ENCODE measurements around the gene ZNF148.

Gene ZNF148

DNA sequence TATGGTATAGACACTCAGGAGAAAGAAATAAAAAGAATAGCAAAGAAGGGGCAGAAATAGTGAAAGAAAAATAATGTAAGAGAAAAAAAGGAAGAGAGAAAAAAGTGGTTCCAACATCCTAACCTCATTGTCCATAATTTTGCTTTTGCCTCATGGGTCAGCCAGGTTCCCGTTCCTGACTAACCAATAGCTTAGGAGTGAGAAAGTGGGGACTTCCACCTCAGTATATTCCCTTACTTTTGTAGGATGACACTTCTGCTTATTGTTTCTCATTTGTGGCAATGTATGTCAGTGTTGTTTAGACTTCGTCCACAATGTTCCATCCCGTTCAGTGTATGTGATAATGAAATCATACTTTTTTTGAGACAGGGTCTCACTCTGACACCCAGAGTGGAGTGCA is 153.3 kb downstream of the ZNF148 start:
- TF ChIP-seq, protein P1, sequence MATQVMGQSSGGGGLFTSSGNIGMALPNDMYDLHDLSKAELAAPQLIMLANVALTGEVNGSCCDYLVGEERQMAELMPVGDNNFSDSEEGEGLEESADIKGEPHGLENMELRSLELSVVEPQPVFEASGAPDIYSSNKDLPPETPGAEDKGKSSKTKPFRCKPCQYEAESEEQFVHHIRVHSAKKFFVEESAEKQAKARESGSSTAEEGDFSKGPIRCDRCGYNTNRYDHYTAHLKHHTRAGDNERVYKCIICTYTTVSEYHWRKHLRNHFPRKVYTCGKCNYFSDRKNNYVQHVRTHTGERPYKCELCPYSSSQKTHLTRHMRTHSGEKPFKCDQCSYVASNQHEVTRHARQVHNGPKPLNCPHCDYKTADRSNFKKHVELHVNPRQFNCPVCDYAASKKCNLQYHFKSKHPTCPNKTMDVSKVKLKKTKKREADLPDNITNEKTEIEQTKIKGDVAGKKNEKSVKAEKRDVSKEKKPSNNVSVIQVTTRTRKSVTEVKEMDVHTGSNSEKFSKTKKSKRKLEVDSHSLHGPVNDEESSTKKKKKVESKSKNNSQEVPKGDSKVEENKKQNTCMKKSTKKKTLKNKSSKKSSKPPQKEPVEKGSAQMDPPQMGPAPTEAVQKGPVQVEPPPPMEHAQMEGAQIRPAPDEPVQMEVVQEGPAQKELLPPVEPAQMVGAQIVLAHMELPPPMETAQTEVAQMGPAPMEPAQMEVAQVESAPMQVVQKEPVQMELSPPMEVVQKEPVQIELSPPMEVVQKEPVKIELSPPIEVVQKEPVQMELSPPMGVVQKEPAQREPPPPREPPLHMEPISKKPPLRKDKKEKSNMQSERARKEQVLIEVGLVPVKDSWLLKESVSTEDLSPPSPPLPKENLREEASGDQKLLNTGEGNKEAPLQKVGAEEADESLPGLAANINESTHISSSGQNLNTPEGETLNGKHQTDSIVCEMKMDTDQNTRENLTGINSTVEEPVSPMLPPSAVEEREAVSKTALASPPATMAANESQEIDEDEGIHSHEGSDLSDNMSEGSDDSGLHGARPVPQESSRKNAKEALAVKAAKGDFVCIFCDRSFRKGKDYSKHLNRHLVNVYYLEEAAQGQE (IDR thresholded peaks at IDR 0.05; ENCODE audit: low read depth), result no peak
- TF ChIP-seq YY1 (IDR thresholded peaks at IDR 0.05; ENCODE audit: low read depth), result no peak
- no peak for TF ChIP-seq ZBTB7A (IDR thresholded peaks at IDR 0.05; ENCODE audit: low read depth)
- no peak for TF ChIP-seq CEBPB (IDR thresholded peaks at IDR 0.05)
- no peak for TF ChIP-seq TCF12 (IDR thresholded peaks at IDR 0.05; ENCODE audit: low read depth)
- no peak for TF ChIP-seq FOXM1 (IDR thresholded peaks at IDR 0.05; ENCODE audit: borderline replicate concordance, low read depth)
- no peak for TF ChIP-seq CREB1 (IDR thresholded peaks at IDR 0.05; ENCODE audit: low read depth)
- TF ChIP-seq, protein P2, sequence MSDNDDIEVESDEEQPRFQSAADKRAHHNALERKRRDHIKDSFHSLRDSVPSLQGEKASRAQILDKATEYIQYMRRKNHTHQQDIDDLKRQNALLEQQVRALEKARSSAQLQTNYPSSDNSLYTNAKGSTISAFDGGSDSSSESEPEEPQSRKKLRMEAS (IDR thresholded peaks at IDR 0.05), result no peak
- no peak for TF ChIP-seq EP300 (IDR thresholded peaks at IDR 0.05; ENCODE audit: borderline replicate concordance)
- TF ChIP-seq NFIC (IDR thresholded peaks at IDR 0.05), result no peak
- no peak for TF ChIP-seq RAD21 (IDR thresholded peaks at IDR 0.05; ENCODE audit: low read depth)

DNA sequence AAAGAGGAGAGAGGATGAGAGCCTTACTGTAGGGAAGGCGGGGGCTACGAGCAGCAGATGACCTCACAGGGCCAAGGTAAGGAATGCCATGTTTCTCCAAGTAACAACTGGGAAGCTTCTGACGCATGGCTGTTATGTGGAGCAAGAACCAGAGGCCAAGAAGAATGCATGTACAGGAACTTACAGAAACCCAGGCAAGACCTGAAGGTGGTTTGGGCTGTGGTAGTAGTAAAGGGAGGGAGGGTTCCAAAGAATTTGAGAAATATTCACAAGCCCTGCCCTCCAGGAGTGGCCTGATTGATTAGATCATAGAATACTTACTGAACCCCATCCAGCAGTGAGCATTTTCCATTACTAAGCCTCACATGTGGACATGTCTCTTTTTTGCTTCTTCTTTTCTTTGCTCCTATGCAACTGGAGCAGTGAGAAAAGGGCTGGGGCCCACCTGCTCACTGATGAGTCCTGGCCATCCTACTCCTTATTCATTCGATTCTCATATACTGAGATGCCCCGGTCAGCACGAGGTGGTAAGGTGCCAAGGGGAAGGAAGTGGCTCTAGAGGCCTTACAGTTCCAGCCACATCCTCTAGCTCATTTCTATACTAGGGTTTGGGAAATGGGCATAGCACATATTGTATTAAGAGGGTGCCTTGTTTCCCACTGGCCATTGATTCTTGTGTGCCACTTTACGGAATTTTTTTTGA is 154.2 kb downstream of the ZNF148 start:
- TF ChIP-seq, protein P1 (IDR thresholded peaks at IDR 0.05; ENCODE audit: low read depth), result no peak
- TF ChIP-seq NFIC (IDR thresholded peaks at IDR 0.05) (no peak), YY1 (IDR thresholded peaks at IDR 0.05; ENCODE audit: low read depth) (no peak), TCF12 (IDR thresholded peaks at IDR 0.05; ENCODE audit: low read depth) (no peak), EP300 (IDR thresholded peaks at IDR 0.05; ENCODE audit: borderline replicate concordance) (no peak), FOXM1 (IDR thresholded peaks at IDR 0.05; ENCODE audit: borderline replicate concordance, low read depth) (no peak), CREB1 (IDR thresholded peaks at IDR 0.05; ENCODE audit: low read depth) (no peak), TEAD4 (IDR thresholded peaks at IDR 0.05) (no peak), ZBTB7A (IDR thresholded peaks at IDR 0.05; ENCODE audit: low read depth) (no peak), TAF1 (IDR thresholded peaks at IDR 0.05; ENCODE audit: low read depth) (no peak), EGR1 (IDR thresholded peaks at IDR 0.05) (no peak), RAD21 (IDR thresholded peaks at IDR 0.05; ENCODE audit: low read depth) (no peak), CEBPB (IDR thresholded peaks at IDR 0.05) (no peak)
- TF ChIP-seq, protein P3, sequence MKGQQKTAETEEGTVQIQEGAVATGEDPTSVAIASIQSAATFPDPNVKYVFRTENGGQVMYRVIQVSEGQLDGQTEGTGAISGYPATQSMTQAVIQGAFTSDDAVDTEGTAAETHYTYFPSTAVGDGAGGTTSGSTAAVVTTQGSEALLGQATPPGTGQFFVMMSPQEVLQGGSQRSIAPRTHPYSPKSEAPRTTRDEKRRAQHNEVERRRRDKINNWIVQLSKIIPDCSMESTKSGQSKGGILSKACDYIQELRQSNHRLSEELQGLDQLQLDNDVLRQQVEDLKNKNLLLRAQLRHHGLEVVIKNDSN (IDR thresholded peaks at IDR 0.05), result no peak
- TF ChIP-seq, protein P2 (IDR thresholded peaks at IDR 0.05), result no peak

DNA sequence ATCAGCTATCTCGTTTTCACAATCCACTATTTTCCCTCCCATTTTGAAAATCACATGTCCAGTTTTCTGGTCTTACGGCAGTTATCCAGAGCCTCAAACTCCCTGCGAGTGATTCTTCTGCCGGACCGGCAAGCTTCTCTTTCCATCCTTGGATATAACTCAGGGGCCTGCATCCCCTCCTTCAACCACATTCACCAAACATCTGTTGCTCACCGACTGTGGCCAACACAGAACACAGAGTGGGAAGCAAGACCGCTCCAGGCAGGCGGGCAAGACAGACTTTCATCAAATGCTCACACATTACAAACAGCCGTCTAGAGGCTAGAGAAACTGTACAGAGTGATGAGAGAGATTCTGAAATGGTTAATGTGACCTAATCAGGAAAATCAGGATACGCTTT is 154.9 kb downstream of the ZNF148 start:
- TF ChIP-seq YY1 (IDR thresholded peaks at IDR 0.05; ENCODE audit: low read depth), result no peak
- no peak for TF ChIP-seq TEAD4 (IDR thresholded peaks at IDR 0.05)
- TF ChIP-seq RAD21 (IDR thresholded peaks at IDR 0.05; ENCODE audit: low read depth), result no peak
- TF ChIP-seq, protein P1 (IDR thresholded peaks at IDR 0.05; ENCODE audit: low read depth), result no peak
- no peak for TF ChIP-seq EGR1 (IDR thresholded peaks at IDR 0.05)
- TF ChIP-seq EP300 (IDR thresholded peaks at IDR 0.05; ENCODE audit: borderline replicate concordance), result no peak
- TF ChIP-seq, protein P3 (IDR thresholded peaks at IDR 0.05), result no peak
- TF ChIP-seq NFIC (IDR thresholded peaks at IDR 0.05), result no peak
- no peak for TF ChIP-seq CEBPB (IDR thresholded peaks at IDR 0.05)
- no peak for TF ChIP-seq FOXM1 (IDR thresholded peaks at IDR 0.05; ENCODE audit: borderline replicate concordance, low read depth)
- TF ChIP-seq ZBTB7A (IDR thresholded peaks at IDR 0.05; ENCODE audit: low read depth), result no peak
- no peak for TF ChIP-seq TAF1 (IDR thresholded peaks at IDR 0.05; ENCODE audit: low read depth)

DNA sequence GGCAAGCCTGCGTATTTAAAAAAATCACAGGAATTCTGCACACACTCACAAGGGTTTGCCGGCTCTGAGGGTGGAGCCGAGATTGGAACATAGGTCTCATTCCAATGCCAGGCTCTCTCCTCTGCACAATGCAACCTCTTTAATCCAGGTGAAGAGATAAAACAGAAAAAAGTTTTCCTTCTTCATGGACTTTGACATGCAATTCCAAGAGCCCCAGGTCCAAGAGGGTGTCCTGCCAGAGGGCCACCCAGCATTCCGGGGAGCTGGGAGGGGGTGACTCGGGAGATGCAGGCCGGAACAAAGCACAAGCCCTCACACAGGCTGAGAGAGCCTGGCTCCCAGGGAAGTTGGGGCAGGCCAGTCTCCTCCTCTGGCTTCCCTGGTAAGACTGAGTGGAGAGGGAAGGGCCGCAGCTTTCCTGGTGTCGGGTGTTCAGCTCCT is 155.8 kb downstream of the ZNF148 start:
- TF ChIP-seq TEAD4 (IDR thresholded peaks at IDR 0.05) (no peak), FOXM1 (IDR thresholded peaks at IDR 0.05; ENCODE audit: borderline replicate concordance, low read depth) (no peak), EP300 (IDR thresholded peaks at IDR 0.05; ENCODE audit: borderline replicate concordance) (no peak), NFIC (IDR thresholded peaks at IDR 0.05) (no peak), ZBTB7A (IDR thresholded peaks at IDR 0.05; ENCODE audit: low read depth) (no peak), EGR1 (IDR thresholded peaks at IDR 0.05) (no peak), YY1 (IDR thresholded peaks at IDR 0.05; ENCODE audit: low read depth) (no peak), TCF12 (IDR thresholded peaks at IDR 0.05; ENCODE audit: low read depth) (no peak)
- TF ChIP-seq, protein P3 (IDR thresholded peaks at IDR 0.05), result no peak
- TF ChIP-seq, protein P1 (IDR thresholded peaks at IDR 0.05; ENCODE audit: low read depth), result no peak
- TF ChIP-seq, protein P2 (IDR thresholded peaks at IDR 0.05), result no peak

All from Ishikawa (cell line).